ENCODE data around the gene KLRK1.
"Not testable (repeated sequence)": the region's sequence is repeated elsewhere in the genome, so short reads cannot be mapped to it uniquely, and the experiment has no call there.

KLRK1 gene

DNA sequence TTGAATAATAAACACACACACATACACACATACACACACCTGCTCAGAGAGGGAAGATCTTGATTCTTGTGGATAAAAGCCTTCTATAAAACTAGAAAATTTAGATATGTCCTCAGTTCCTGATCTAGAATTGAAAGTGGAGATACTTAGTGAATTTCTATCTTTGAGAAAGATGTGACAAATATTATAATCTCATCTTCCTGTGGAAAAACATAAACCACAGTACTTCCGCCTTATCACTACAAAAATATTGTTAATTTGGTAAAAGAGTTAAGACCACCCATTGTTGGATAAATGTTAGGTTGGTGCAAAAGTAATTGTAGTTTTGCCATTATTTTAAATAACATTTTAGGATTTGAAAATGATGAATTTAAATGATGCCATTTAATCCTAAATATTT is at the start of gene KLRK1:
Gene KLRK1 (minus strand): TSS at position 138 of the 400 bp plus-strand sequence. CDS start 1,231 bp downstream, outside the sequence.
- no peaks in the 10 kb centered on the region for H3K27me3 ChIP-seq (ENCODE audit: control insufficient read depth, insufficient read depth, low read length)
- no peak within 1 kb of the TSS for H3K4me3 ChIP-seq (ENCODE audit: low read depth, low read length)
- no peaks in the 10 kb centered on the region for H3K9me3 ChIP-seq (ENCODE audit: control insufficient read depth, insufficient read depth, low read length)
- no peaks in the 10 kb centered on the region for H3K4me1 ChIP-seq (ENCODE audit: control insufficient read depth, insufficient read depth, low read length)
- H3K9ac ChIP-seq (ENCODE audit: low read depth, low read length) = no peak within 1 kb of the TSS
- no peaks in the 10 kb centered on the region for H3K36me3 ChIP-seq (ENCODE audit: control insufficient read depth, insufficient read depth, low read length)

DNA sequence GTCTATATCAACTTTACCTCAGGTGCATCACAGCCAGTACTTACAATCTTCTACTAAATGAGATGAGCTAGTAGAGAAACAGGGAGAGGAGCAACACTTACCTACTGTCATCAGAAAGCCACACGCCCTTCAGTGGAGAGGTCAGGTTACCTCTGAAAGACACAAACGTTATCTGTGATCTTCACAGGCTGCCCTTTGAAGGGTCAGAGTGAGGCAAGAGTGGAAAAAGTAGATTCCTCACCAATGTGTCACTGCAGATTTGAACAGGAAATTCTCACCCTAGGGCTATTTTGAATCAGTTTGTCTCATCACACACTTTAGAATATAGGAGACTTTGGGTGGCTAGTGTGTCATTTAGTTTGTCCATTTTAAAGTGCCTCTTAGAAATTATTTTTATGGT is 47.8 kb upstream of the KLRK1 start:
- not testable (repeated sequence) for H3K9me3 ChIP-seq (ENCODE audit: control insufficient read depth, insufficient read depth, low read length); H3K9ac ChIP-seq (ENCODE audit: low read depth, low read length); H3K4me1 ChIP-seq (ENCODE audit: control insufficient read depth, insufficient read depth, low read length); H3K4me3 ChIP-seq (ENCODE audit: low read depth, low read length); H3K27me3 ChIP-seq (ENCODE audit: control insufficient read depth, insufficient read depth, low read length); H3K36me3 ChIP-seq (ENCODE audit: control insufficient read depth, insufficient read depth, low read length)

DNA sequence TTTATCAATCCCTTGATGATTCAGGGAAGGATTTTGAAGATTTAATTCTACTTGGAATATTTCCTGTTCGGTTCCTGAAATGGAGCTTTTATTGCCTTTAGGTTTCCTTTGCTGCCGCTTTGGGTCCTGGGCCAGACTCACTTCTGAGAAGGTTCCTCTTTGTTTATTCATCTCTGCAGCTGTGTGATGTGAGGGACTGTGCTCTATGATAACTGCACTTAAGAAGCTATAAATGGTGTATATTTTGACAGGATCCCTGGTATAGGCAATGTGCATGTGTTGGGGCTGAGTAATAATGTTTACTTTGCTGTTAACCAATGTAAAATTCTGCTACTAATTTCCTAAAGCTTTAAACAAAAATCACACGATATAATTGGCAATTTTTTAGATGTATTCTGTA is 46.0 kb upstream of the KLRK1 start, which contains the start of gene KLRC2:
Gene KLRC2 (minus strand): TSS at position 195 of the 400 bp plus-strand sequence. CDS start 24 bp downstream, at position 171.
- not testable (repeated sequence) for H3K4me1 ChIP-seq (ENCODE audit: control insufficient read depth, insufficient read depth, low read length); H3K9me3 ChIP-seq (ENCODE audit: control insufficient read depth, insufficient read depth, low read length); H3K9ac ChIP-seq (ENCODE audit: low read depth, low read length); H3K4me3 ChIP-seq (ENCODE audit: low read depth, low read length); H3K36me3 ChIP-seq (ENCODE audit: control insufficient read depth, insufficient read depth, low read length); H3K27me3 ChIP-seq (ENCODE audit: control insufficient read depth, insufficient read depth, low read length)

DNA sequence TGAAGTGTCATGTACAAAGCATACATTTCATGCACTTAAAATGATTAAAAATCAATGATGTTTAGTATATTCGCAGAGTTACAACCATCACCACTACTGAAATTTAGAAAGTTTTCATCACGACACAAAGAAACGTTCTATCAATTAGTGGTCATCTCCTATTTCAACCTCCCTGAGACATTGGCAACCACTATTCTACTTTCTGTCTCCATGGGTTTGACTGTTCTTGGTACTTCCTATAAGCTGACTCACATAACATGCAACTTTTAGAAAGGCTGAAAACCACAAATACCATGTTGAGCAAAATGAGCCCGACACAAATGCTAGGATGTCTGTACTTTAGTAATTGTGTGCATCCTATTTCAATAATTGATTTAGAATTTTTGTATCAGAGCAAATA is 40.8 kb upstream of the KLRK1 start:
- not testable (repeated sequence) for H3K4me1 ChIP-seq (ENCODE audit: control insufficient read depth, insufficient read depth, low read length); H3K9me3 ChIP-seq (ENCODE audit: control insufficient read depth, insufficient read depth, low read length); H3K4me3 ChIP-seq (ENCODE audit: low read depth, low read length); H3K27me3 ChIP-seq (ENCODE audit: control insufficient read depth, insufficient read depth, low read length); H3K9ac ChIP-seq (ENCODE audit: low read depth, low read length); H3K36me3 ChIP-seq (ENCODE audit: control insufficient read depth, insufficient read depth, low read length)

DNA sequence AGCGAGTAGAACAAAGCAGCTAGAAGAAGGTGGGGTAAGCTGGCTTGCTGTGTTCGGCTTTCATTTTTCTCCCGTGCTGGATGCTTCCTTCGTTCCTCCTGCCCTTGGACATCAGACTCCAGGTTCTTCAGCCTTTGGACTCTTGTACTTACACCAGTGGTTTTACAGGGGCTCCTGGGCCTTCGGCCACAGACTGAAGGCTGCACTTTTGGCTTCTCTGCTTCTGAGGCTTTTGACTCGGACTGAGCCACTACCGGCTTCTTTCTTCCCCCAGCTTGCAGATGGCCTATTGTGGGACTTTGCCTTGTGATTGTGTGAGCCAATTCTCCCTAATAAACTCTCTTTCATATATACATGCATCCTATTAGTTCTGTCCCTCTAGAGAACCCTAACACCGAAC is 36.1 kb upstream of the KLRK1 start:
- H3K9me3 ChIP-seq (ENCODE audit: control insufficient read depth, insufficient read depth, low read length); H3K4me3 ChIP-seq (ENCODE audit: low read depth, low read length); H3K4me1 ChIP-seq (ENCODE audit: control insufficient read depth, insufficient read depth, low read length); H3K27me3 ChIP-seq (ENCODE audit: control insufficient read depth, insufficient read depth, low read length); H3K9ac ChIP-seq (ENCODE audit: low read depth, low read length); H3K36me3 ChIP-seq (ENCODE audit: control insufficient read depth, insufficient read depth, low read length): not testable (repeated sequence)

DNA sequence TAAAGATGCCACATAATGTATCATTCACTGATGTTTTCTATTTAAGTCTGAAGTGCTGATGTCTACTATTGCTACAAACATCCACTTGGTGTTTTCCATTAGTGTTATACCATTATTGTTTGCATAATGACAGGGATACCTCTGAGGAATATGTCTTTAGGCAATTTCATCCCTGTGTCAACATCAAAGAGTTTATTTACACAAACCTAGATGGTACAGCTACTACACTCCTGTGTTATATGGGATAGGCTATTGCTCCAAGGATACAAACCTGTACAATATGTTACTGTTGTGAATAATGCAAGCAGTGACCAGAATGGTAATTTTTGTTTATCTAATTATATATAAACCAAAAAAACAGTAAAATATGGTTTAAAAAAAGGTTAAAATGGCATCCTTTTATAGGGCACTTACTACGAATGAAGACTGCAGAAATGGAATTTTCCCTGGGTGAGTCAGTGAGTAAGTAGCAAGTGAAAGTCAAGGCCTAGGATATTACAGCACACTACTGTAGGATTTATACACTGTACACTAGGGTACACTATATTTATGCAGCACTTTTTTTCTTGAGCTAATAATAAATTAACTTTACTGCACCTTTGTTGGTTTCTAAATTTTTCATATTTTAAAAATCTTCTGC is 34.5 kb upstream of the KLRK1 start:
- H3K4me1 ChIP-seq (ENCODE audit: control insufficient read depth, insufficient read depth, low read length); H3K4me3 ChIP-seq (ENCODE audit: low read depth, low read length); H3K36me3 ChIP-seq (ENCODE audit: control insufficient read depth, insufficient read depth, low read length); H3K9me3 ChIP-seq (ENCODE audit: control insufficient read depth, insufficient read depth, low read length); H3K27me3 ChIP-seq (ENCODE audit: control insufficient read depth, insufficient read depth, low read length); H3K9ac ChIP-seq (ENCODE audit: low read depth, low read length): not testable (repeated sequence)

DNA sequence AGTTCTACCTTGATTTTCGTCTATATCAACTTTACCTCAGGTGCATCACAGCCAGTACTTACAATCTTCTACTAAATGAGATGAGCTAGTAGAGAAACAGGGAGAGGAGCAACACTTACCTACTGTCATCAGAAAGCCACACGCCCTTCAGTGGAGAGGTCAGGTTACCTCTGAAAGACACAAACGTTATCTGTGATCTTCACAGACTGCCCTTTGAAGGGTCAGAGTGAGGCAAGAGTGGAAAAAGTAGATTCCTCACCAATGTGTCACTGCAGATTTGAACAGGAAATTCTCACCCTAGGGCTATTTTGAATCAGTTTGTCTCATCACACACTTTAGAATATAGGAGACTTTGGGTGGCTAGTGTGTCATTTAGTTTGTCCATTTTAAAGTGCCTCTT is 32.3 kb upstream of the KLRK1 start:
- H3K36me3 ChIP-seq (ENCODE audit: control insufficient read depth, insufficient read depth, low read length); H3K9me3 ChIP-seq (ENCODE audit: control insufficient read depth, insufficient read depth, low read length); H3K9ac ChIP-seq (ENCODE audit: low read depth, low read length); H3K4me3 ChIP-seq (ENCODE audit: low read depth, low read length); H3K4me1 ChIP-seq (ENCODE audit: control insufficient read depth, insufficient read depth, low read length); H3K27me3 ChIP-seq (ENCODE audit: control insufficient read depth, insufficient read depth, low read length): not testable (repeated sequence)

DNA sequence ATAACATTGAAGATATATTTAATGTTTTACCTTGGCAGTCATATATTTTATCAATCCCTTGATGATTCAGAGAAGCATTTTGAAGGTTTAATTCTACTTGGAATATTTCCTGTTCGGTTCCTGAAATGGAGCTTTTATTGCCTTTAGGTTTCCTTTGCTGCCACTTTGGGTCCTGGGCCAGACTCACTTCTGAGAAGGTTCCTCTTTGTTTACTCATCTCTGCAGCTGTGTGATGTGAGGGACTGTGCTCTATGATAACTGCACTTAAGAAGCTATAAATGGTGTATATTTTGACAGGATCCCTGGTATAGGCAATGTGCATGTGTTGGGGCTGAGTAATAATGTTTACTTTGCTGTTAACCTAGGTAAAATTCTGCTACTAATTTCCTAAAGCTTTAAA is 30.5 kb upstream of the KLRK1 start, which contains the start of gene KLRC3:
Gene KLRC3 (minus strand): TSS at position 262 of the 400 bp plus-strand sequence. CDS start 45 bp downstream, at position 217.
- not testable (repeated sequence) for H3K4me1 ChIP-seq (ENCODE audit: control insufficient read depth, insufficient read depth, low read length); H3K4me3 ChIP-seq (ENCODE audit: low read depth, low read length); H3K36me3 ChIP-seq (ENCODE audit: control insufficient read depth, insufficient read depth, low read length); H3K9ac ChIP-seq (ENCODE audit: low read depth, low read length); H3K27me3 ChIP-seq (ENCODE audit: control insufficient read depth, insufficient read depth, low read length); H3K9me3 ChIP-seq (ENCODE audit: control insufficient read depth, insufficient read depth, low read length)

DNA sequence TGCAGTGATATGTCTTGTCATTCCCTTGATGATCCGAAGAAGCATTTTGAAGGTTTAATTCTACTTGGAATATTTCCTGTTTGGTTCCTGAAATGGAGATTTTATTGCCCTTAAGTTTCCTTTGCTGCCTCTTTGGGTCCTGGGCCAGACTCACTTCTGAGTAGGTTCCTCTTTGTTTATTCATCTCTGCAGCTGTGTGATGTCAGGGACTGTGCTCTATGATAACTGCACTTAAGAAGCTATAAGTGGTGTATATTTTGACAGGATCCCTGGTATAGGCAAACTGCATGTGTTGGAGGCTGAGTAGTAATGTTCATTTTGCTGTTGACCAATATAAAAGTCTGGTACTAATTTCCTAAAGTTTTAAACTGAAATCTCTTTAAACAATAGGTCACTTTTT is 19.6 kb upstream of the KLRK1 start, which contains the start of gene KLRC4:
Gene KLRC4 (minus strand): TSS at position 366 of the 400 bp plus-strand sequence. CDS start 182 bp downstream, at position 184.
- Histone ChIP-seq H3K36me3 (ENCODE audit: control insufficient read depth, insufficient read depth, low read length) (no peaks in the 10 kb centered on the region), H3K9ac (ENCODE audit: low read depth, low read length) (no peak within 1 kb of the TSS), H3K4me3 (ENCODE audit: low read depth, low read length) (no peak within 1 kb of the TSS), H3K9me3 (ENCODE audit: control insufficient read depth, insufficient read depth, low read length) (no peaks in the 10 kb centered on the region), H3K4me1 (ENCODE audit: control insufficient read depth, insufficient read depth, low read length) (peaks cover 7% of the 10 kb centered on the region), H3K27me3 (ENCODE audit: control insufficient read depth, insufficient read depth, low read length) (no peaks in the 10 kb centered on the region)

DNA sequence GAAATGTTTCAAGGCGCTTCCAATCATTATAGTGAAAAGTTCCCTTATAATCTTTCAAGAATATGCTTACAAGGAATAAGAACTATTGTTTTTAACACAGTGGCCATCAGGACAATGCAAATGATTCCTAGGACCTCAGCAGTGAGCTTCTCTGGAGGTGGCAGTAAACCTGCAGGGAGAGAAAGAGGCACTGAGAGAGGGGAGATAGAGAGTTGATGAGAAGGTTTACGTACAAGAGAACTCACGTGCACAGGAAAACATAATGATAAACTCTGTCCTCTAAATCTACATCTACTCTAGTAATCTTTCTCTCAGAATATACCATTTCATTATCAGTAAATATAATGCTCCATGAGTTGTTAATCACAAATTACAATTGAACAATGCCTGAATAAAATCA is 19.0 kb upstream of the KLRK1 start:
- peaks cover 7% of the 10 kb centered on the region for H3K4me1 ChIP-seq (ENCODE audit: control insufficient read depth, insufficient read depth, low read length)

DNA sequence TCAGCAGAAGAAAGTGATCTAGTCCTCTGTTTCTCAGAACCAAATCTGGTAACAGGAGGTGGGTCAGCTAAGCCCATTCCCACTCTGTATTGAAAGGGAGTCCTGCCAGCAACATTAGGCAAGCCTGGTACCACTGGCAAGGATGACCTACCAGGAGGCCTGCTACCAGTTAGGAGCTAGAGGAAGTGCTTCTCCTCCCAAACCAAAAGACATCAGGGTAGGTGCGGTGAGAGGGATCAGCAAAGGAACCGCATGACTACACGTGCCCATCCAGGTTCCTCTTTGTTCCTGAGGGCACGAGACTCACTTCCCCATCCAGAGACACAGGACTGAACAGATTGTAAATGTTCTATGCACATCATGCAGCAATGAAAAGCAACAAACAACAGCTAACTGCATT is 16.9 kb upstream of the KLRK1 start:
- no peak overlapping the region for H3K4me3 ChIP-seq (ENCODE audit: low read depth, low read length)
- no peak overlapping the region for H3K9ac ChIP-seq (ENCODE audit: low read depth, low read length)
- H3K4me1 ChIP-seq (ENCODE audit: control insufficient read depth, insufficient read depth, low read length) = peaks cover 7% of the 10 kb centered on the region
- no peaks in the 10 kb centered on the region for H3K9me3 ChIP-seq (ENCODE audit: control insufficient read depth, insufficient read depth, low read length)
- H3K27me3 ChIP-seq (ENCODE audit: control insufficient read depth, insufficient read depth, low read length) = no peaks in the 10 kb centered on the region
- H3K36me3 ChIP-seq (ENCODE audit: control insufficient read depth, insufficient read depth, low read length) = no peaks in the 10 kb centered on the region

More for the DNA sequence above, 19.0 kb upstream of the KLRK1 start:
- no peak overlapping the region for H3K9ac ChIP-seq (ENCODE audit: low read depth, low read length)
- no peaks in the 10 kb centered on the region for H3K9me3 ChIP-seq (ENCODE audit: control insufficient read depth, insufficient read depth, low read length)
- H3K4me3 ChIP-seq (ENCODE audit: low read depth, low read length) = no peak overlapping the region
- no peaks in the 10 kb centered on the region for H3K27me3 ChIP-seq (ENCODE audit: control insufficient read depth, insufficient read depth, low read length)
- H3K36me3 ChIP-seq (ENCODE audit: control insufficient read depth, insufficient read depth, low read length) = no peaks in the 10 kb centered on the region

DNA sequence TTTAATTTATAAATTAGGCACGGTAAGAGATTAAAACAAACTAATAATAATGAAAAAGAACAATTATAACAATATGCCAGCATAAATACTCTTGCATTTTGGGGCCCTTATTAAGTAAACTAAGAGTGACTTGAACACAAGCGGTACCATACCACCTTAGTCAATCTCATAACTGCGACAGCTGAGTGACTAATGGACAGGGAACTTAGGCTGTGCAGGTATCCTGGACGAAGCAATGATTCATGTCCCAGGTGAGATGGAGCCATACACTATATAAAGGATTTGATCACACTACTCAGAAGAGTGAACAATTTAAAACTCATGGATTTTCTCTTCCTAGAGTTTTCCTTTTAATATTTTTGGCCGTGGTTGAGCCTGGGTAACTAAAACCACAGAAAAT is 15.5 kb upstream of the KLRK1 start:
- no peak overlapping the region for H3K9ac ChIP-seq (ENCODE audit: low read depth, low read length)
- H3K9me3 ChIP-seq (ENCODE audit: control insufficient read depth, insufficient read depth, low read length) = no peaks in the 10 kb centered on the region
- H3K4me1 ChIP-seq (ENCODE audit: control insufficient read depth, insufficient read depth, low read length) = peaks cover 7% of the 10 kb centered on the region
- no peak overlapping the region for H3K4me3 ChIP-seq (ENCODE audit: low read depth, low read length)
- H3K27me3 ChIP-seq (ENCODE audit: control insufficient read depth, insufficient read depth, low read length) = no peaks in the 10 kb centered on the region
- H3K36me3 ChIP-seq (ENCODE audit: control insufficient read depth, insufficient read depth, low read length) = no peaks in the 10 kb centered on the region

Measured in iPS-15b (cell line).